HepG2 (cell line): ENCODE data around the gene ELAPOR1. TPM values are rescaled to one million over a fixed set of nuclear protein-coding genes. Genes with fewer than 3 reads are reported as not detected.

Experiments
- EHMT2 ChIP-seq: fragments of 200-600 bp; sonication (generic); IDR thresholded peaks from 2 replicates; pipeline ENCODE4 v1.7.0; 2017; ENCODE audit warnings: antibody characterized with exemption, low read depth, low read length, borderline replicate concordance
- FUBP1 ChIP-seq: sonication (generic); formaldehyde crosslinking; IDR thresholded peaks from 2 replicates; pipeline ENCODE4 v1.5.1; 2020; ENCODE audit warnings: missing genetic modification reagents, mild to moderate bottlenecking, borderline replicate concordance
- HIC2 ChIP-seq: sonication (generic); formaldehyde crosslinking; IDR thresholded peaks from 2 replicates; pipeline ENCODE4 v1.9.0; 2022; ENCODE audit warnings: low read depth, missing genetic modification reagents
- HNRNPLL ChIP-seq: fragments of 200-400 bp; formaldehyde crosslinking; IDR thresholded peaks from 2 replicates; pipeline ENCODE4 v1.6.1; 2017; ENCODE audit warnings: mild to moderate bottlenecking, low read depth, low read length; ENCODE audit not compliant: poor library complexity, severe bottlenecking
- MED1 ChIP-seq: sonication (generic); formaldehyde crosslinking; IDR thresholded peaks from 2 replicates; pipeline ENCODE4 v1.4.0; 2020; ENCODE audit warnings: missing genetic modification reagents
- NR2F6 ChIP-seq, 2 experiments: IDR thresholded peaks; 2 replicates each; pipeline ENCODE4 v1.6.1; 2016; ENCODE audit warnings: antibody characterized with exemption in 1 of 2, mild to moderate bottlenecking in 1 of 2
- PITX1 ChIP-seq: sonication (generic); formaldehyde crosslinking; IDR thresholded peaks from 2 replicates; pipeline ENCODE4 v1.5.1; 2020; ENCODE audit warnings: mild to moderate bottlenecking, missing genetic modification reagents
- SOX6 ChIP-seq, 2 experiments: fragments of 450-650 bp in 1 of 2; sonication (generic) in 1 of 2; formaldehyde crosslinking in 1 of 2; IDR thresholded peaks; 2 replicates each; pipeline versions ENCODE4 v1.4.0 to v1.6.1; 2017 to 2020; ENCODE audit warnings: antibody characterized with exemption in 1 of 2, mild to moderate bottlenecking in 1 of 2, missing genetic modification reagents in 1 of 2
- ZMYM4 ChIP-seq: sonication (generic); formaldehyde crosslinking; IDR thresholded peaks from 2 replicates; pipeline ENCODE4 v1.8.1; 2023; ENCODE audit warnings: mild to moderate bottlenecking, missing genetic modification reagents
- ZNF691 ChIP-seq: sonication (generic); formaldehyde crosslinking; IDR thresholded peaks from 2 replicates; pipeline ENCODE4 v1.4.0; 2020; ENCODE audit warnings: missing genetic modification reagents, low read depth, mild to moderate bottlenecking, borderline replicate concordance
- ZNF782 ChIP-seq: sonication (generic); formaldehyde crosslinking; IDR thresholded peaks from 2 replicates; pipeline ENCODE4 v1.4.0; 2020; ENCODE audit warnings: missing genetic modification reagents, mild to moderate bottlenecking, borderline replicate concordance
- polyA plus RNA-seq, 8 experiments: library from polyadenylated mRNA; depleted of rRNA in 3 of 8; stranded (reverse) in 7 of 8; unstranded in 1 of 8; fragments of >200 nt; fragmentation: Illumina TruSeq in 4 of 8; extraction: Trizol in 4 of 8; gene quantifications; 2 replicates each; pipeline versions ENCODE4 v1.2.1 to v1.2.3, GENCODE V29; 2011 to 2016; ENCODE audit warnings: low read depth in 4 of 8, missing spikeins in 1 of 8, mixed read lengths in 1 of 8; ENCODE audit not compliant: insufficient read depth in 1 of 8
- total RNA-seq, 5 experiments: library from RNA; depleted of rRNA; stranded (reverse); fragments of >200 nt; fragmentation: Illumina TruSeq; extraction: Trizol; gene quantifications; 2 replicates each; pipeline ENCODE4 v1.2.3, GENCODE V29; 2016; ENCODE audit warnings: low read depth in 1 of 5
- TF ChIP-seq, protein P1 (sequence below): sonication (generic); formaldehyde crosslinking; IDR thresholded peaks from 2 replicates; pipeline ENCODE4 v1.4.0; 2020; ENCODE audit warnings: missing genetic modification reagents, borderline replicate concordance
- TF ChIP-seq, protein P2 (sequence below): IDR thresholded peaks from 2 replicates; pipeline ENCODE4 v1.6.1; 2016; ENCODE audit warnings: missing compliant biosample characterization, missing genetic modification reagents, borderline replicate concordance
- TF ChIP-seq, protein P3 (sequence below): sonication (generic); formaldehyde crosslinking; IDR thresholded peaks from 2 replicates; pipeline ENCODE4 v1.4.0; 2020; ENCODE audit warnings: missing genetic modification reagents, borderline replicate concordance

The ELAPOR1 gene
- total and polyA plus RNA-seq, 2 of the 13 experiments (the other 11 are each of a cell fraction or from before 2014, with no cell fraction given), result 0.13 to 0.20 TPM

DNA sequence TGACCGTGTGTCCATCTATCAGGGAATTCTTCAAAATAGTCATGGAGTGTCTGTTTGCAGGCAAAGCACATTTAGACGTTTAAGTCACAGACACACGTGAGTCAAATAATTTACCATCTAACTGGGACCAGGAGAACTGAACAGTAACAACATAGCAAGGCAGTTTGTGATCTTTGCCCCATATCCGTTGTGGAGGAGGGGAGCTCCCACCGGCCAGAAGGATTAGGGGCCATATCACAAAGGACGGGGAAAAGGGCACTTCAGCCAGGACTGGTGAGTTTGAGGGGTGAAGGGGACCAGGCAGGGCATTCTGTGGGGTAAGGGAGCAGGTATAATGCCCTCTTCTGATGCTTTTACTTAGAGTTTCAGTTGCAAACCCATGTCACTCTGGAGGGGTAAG, 22.9 kb downstream of the ELAPOR1 start (continued):
- TF ChIP-seq MED1 (CRISPR knock-in tag), result 0 out of 2 replicates have a peak, but pooled peaks have one; percentile 45
- TF ChIP-seq, protein P1, sequence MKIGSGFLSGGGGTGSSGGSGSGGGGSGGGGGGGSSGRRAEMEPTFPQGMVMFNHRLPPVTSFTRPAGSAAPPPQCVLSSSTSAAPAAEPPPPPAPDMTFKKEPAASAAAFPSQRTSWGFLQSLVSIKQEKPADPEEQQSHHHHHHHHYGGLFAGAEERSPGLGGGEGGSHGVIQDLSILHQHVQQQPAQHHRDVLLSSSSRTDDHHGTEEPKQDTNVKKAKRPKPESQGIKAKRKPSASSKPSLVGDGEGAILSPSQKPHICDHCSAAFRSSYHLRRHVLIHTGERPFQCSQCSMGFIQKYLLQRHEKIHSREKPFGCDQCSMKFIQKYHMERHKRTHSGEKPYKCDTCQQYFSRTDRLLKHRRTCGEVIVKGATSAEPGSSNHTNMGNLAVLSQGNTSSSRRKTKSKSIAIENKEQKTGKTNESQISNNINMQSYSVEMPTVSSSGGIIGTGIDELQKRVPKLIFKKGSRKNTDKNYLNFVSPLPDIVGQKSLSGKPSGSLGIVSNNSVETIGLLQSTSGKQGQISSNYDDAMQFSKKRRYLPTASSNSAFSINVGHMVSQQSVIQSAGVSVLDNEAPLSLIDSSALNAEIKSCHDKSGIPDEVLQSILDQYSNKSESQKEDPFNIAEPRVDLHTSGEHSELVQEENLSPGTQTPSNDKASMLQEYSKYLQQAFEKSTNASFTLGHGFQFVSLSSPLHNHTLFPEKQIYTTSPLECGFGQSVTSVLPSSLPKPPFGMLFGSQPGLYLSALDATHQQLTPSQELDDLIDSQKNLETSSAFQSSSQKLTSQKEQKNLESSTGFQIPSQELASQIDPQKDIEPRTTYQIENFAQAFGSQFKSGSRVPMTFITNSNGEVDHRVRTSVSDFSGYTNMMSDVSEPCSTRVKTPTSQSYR, result peak; percentile 89; the same call in 1 of the 2 replicates
- TF ChIP-seq EHMT2, result no peak
- TF ChIP-seq FUBP1 (CRISPR knock-in tag), result no peak
- peak; percentile 75; the same call in 1 of the 2 replicates for TF ChIP-seq PITX1
- no peak for TF ChIP-seq HNRNPLL
- 0 out of 2 replicates have a peak, but pooled peaks have one; percentile 12 for TF ChIP-seq NR2F6 (IDR thresholded peaks at IDR 0.05)
- no peak for TF ChIP-seq NR2F6 (CRISPR knock-in tag; IDR thresholded peaks at IDR 0.05)
- TF ChIP-seq ZNF782 (CRISPR knock-in tag), result no peak
- TF ChIP-seq, protein P2, sequence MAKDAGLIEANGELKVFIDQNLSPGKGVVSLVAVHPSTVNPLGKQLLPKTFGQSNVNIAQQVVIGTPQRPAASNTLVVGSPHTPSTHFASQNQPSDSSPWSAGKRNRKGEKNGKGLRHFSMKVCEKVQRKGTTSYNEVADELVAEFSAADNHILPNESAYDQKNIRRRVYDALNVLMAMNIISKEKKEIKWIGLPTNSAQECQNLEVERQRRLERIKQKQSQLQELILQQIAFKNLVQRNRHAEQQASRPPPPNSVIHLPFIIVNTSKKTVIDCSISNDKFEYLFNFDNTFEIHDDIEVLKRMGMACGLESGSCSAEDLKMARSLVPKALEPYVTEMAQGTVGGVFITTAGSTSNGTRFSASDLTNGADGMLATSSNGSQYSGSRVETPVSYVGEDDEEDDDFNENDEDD, result 0 out of 2 replicates have a peak, but pooled peaks have one; percentile 19
- TF ChIP-seq ZMYM4 (CRISPR knock-in tag), result 0 out of 2 replicates have a peak, but pooled peaks have one; percentile 32
- no peak for TF ChIP-seq HIC2
- TF ChIP-seq, protein P3, sequence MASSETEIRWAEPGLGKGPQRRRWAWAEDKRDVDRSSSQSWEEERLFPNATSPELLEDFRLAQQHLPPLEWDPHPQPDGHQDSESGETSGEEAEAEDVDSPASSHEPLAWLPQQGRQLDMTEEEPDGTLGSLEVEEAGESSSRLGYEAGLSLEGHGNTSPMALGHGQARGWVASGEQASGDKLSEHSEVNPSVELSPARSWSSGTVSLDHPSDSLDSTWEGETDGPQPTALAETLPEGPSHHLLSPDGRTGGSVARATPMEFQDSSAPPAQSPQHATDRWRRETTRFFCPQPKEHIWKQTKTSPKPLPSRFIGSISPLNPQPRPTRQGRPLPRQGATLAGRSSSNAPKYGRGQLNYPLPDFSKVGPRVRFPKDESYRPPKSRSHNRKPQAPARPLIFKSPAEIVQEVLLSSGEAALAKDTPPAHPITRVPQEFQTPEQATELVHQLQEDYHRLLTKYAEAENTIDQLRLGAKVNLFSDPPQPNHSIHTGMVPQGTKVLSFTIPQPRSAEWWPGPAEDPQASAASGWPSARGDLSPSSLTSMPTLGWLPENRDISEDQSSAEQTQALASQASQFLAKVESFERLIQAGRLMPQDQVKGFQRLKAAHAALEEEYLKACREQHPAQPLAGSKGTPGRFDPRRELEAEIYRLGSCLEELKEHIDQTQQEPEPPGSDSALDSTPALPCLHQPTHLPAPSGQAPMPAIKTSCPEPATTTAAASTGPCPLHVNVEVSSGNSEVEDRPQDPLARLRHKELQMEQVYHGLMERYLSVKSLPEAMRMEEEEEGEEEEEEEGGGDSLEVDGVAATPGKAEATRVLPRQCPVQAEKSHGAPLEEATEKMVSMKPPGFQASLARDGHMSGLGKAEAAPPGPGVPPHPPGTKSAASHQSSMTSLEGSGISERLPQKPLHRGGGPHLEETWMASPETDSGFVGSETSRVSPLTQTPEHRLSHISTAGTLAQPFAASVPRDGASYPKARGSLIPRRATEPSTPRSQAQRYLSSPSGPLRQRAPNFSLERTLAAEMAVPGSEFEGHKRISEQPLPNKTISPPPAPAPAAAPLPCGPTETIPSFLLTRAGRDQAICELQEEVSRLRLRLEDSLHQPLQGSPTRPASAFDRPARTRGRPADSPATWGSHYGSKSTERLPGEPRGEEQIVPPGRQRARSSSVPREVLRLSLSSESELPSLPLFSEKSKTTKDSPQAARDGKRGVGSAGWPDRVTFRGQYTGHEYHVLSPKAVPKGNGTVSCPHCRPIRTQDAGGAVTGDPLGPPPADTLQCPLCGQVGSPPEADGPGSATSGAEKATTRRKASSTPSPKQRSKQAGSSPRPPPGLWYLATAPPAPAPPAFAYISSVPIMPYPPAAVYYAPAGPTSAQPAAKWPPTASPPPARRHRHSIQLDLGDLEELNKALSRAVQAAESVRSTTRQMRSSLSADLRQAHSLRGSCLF (CRISPR knock-in tag), result no peak
- no peak for TF ChIP-seq ZNF691 (CRISPR knock-in tag)
- TF ChIP-seq SOX6 (IDR thresholded peaks at IDR 0.05), result no peak
- TF ChIP-seq SOX6 (CRISPR knock-in tag; IDR thresholded peaks at IDR 0.05), result no peak
